Suprapubic skin (tissue), 4 donors: ENCODE results near the gene ARID1B.

Source experiments
- EP300 ChIP-seq: sonication (generic); formaldehyde crosslinking; IDR thresholded peaks from one replicate; pipeline ENCODE4 v1.6.1; 2017; ENCODE audit warnings: antibody characterized with exemption
- POLR2A ChIP-seq, 2 donors: fragments of 450-650 bp; IDR thresholded peaks; one replicate each; pipeline ENCODE4 v1.6.1; 2017; ENCODE audit warnings: antibody characterized with exemption in 2 of 2, mild to moderate bottlenecking in 2 of 2, moderate library complexity in 2 of 2
- POLR2AphosphoS5 ChIP-seq, 3 donors: sonication (generic); formaldehyde crosslinking; IDR thresholded peaks; one replicate each; pipeline ENCODE4 v1.6.1; 2017; ENCODE audit warnings: antibody characterized with exemption in 3 of 3
- TF ChIP-seq, protein P1 (sequence below), 2 donors: fragments of 200-600 bp in 1 of 2; fragments of 450-650 bp in 1 of 2; sonication (generic) in 1 of 2; IDR thresholded peaks; one replicate each; pipeline ENCODE4 v1.5.1; 2016 to 2019; ENCODE audit warnings: antibody characterized with exemption in 2 of 2, mild to moderate bottlenecking in 1 of 2, moderate library complexity in 1 of 2

DNA sequence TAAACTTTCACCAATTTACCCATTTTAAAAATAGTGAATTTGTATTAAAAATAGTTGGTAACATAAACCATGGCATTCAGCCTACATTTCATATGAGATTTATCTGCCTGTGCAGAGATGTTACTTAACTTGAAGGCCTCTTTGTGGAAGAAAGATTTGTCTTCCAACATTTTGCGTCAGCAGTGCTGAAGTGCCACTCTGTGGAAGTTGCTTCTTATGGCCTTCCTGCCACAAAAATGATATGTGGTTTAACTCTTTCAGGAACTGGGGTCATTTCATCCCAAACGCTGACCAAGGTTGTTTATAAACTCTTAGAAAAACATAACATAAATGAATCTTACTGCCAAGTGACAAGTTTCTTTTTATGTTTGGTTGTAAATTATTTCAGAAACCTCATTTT, 246.8 kb downstream of the ARID1B start:
- TF ChIP-seq, protein P1, sequence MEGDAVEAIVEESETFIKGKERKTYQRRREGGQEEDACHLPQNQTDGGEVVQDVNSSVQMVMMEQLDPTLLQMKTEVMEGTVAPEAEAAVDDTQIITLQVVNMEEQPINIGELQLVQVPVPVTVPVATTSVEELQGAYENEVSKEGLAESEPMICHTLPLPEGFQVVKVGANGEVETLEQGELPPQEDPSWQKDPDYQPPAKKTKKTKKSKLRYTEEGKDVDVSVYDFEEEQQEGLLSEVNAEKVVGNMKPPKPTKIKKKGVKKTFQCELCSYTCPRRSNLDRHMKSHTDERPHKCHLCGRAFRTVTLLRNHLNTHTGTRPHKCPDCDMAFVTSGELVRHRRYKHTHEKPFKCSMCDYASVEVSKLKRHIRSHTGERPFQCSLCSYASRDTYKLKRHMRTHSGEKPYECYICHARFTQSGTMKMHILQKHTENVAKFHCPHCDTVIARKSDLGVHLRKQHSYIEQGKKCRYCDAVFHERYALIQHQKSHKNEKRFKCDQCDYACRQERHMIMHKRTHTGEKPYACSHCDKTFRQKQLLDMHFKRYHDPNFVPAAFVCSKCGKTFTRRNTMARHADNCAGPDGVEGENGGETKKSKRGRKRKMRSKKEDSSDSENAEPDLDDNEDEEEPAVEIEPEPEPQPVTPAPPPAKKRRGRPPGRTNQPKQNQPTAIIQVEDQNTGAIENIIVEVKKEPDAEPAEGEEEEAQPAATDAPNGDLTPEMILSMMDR (IDR thresholded peaks at IDR 0.05): no peak
- no peak for TF ChIP-seq POLR2A (IDR thresholded peaks at IDR 0.05)
- TF ChIP-seq POLR2AphosphoS5 (IDR thresholded peaks at IDR 0.05): no peak
- no peak for TF ChIP-seq EP300
